NT2/D1 (cell line): ENCODE measurements around the gene THAP5.

Experiments used
- YY1 ChIP-seq: IDR thresholded peaks from 2 replicates; pipeline ENCODE4 v1.6.1; 2011; ENCODE audit not compliant: insufficient read length, insufficient read depth
- ZNF274 ChIP-seq: IDR thresholded peaks from 2 replicates; pipeline ENCODE4 v1.6.1; 2011; ENCODE audit warnings: mild to moderate bottlenecking, low read depth, low read length

- TF ChIP-seq YY1 (no peak), ZNF274 (no peak)
Observed at GRCh38 chr7:108515013-108515412, 54.5 kb downstream of the THAP5 start.
